Measurements from ENCODE around the gene GALR1. TPM values are rescaled to one million over a fixed set of nuclear protein-coding genes. Genes with fewer than 3 reads are reported as not detected.

GALR1 gene
- total RNA-seq, 1 donor from 2014 or later = not detected

DNA sequence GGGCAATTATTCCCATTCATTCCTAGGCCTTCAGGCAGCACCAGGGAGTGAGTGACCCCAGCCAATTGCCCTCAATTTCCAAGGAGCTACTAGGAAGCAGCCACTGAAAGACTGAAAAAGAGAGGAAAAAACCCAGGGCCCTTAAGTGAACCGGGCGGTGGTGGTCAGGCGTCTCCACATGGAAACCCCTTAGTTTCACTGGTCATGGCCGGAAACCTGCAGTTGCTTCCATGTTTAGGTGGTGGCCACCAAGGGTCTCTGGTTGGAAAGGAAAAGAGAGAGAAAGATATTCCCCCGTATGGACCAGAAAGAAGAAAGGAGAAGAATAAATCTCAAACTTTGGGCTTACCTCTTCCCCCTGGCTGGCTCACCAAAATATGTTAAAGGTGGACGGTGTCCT is 64.9 kb downstream of the GALR1 start:
- intact Hi-C loops (cut with micrococcal nuclease) = no loop called here
- H3K4me3 Mint-ChIP-seq (ENCODE audit: low read depth) = no peak overlapping the region

DNA sequence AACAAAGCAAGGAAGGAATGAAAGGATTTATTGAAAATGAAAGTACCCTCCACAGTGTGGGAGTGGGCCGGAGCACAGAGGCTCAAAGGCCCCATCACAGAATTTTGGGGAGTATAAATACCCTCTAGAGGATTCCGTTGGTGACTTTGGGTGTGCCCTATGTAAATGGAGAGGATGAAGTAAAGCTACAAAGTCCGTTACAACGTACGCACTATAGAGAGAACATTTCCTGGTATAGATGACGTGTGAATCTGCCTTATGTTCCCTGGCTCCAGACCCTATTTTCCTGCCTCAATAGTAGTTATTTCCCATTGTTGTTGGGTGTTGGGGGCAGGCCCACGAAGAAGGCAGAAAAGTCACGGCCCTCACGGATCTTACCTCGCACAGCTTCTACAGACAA is 65.3 kb downstream of the GALR1 start:
- intact Hi-C loops (cut with micrococcal nuclease) = no loop called here
- no peak for DNase-seq (ENCODE audit: low spot score)
- Mint-ChIP-seq H3K4me1 (ENCODE audit: low read depth) (no peaks in the 10 kb centered on the region), H3K27ac (no peak overlapping the region), H3K4me3 (ENCODE audit: low read depth) (no peak overlapping the region), H3K36me3 (ENCODE audit: low read depth) (no peaks in the 10 kb centered on the region), H3K27me3 (ENCODE audit: low read depth) (peaks cover 9% of the 10 kb centered on the region), H3K9me3 (no peaks in the 10 kb centered on the region)

More for the DNA sequence above, 64.9 kb downstream of the GALR1 start:
- peaks cover 4% of the 10 kb centered on the region for H3K27me3 Mint-ChIP-seq (ENCODE audit: low read depth)
- no peak for DNase-seq (ENCODE audit: low spot score)
- no peaks in the 10 kb centered on the region for H3K9me3 Mint-ChIP-seq
- H3K27ac Mint-ChIP-seq = no peak overlapping the region
- H3K36me3 Mint-ChIP-seq (ENCODE audit: low read depth) = no peaks in the 10 kb centered on the region
- no peaks in the 10 kb centered on the region for H3K4me1 Mint-ChIP-seq (ENCODE audit: low read depth)

DNA sequence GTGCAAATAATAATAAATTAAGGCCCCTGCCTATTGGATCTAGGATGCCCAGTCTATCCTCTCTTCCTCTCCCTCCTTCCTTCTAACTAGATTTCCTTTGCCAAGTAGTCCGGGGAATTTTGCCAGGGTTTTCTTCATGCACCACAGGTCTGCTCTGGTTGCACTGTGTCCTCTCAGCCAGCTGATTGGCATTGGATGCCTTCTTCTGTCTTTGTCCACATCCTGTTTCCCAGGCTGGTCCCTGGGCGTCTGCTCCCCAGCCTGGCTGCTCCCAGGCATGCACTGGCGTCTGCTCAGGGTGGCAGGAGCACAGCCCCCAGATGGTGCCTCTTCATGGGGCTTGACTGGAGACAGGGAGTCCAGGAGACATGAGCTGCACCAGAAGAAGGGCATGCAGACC is 66.4 kb downstream of the GALR1 start:
- Mint-ChIP-seq H3K9me3 (no peaks in the 10 kb centered on the region), H3K36me3 (ENCODE audit: low read depth) (no peaks in the 10 kb centered on the region), H3K27me3 (ENCODE audit: low read depth) (peaks cover 16% of the 10 kb centered on the region), H3K4me1 (ENCODE audit: low read depth) (no peaks in the 10 kb centered on the region), H3K4me3 (ENCODE audit: low read depth) (no peak overlapping the region), H3K27ac (no peak overlapping the region)
- DNase-seq (ENCODE audit: low spot score) = no peak
- intact Hi-C loops (cut with micrococcal nuclease) = no loop called here

DNA sequence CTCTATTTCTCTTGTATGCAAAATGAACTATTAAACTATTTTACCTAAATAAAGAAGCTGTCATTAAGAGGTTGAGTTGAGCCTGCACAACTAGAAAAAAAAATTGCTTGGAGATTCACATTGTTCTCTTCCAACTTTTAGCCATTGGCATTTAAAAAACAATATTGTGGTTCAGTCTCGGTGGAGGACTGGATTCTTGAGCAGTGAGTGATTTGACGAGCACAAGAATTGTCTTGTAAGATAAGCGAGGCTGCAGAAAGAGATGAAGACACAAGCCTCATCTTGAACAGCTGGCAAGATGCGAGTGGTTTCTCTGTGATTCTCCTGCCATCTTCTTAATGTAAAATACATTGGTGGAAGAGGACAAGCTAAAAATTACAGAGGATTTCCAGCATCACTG is 67.0 kb downstream of the GALR1 start:
- Mint-ChIP-seq H3K4me1 (ENCODE audit: low read depth) (no peaks in the 10 kb centered on the region), H3K27ac (no peak overlapping the region), H3K9me3 (no peaks in the 10 kb centered on the region), H3K27me3 (ENCODE audit: low read depth) (peaks cover 17% of the 10 kb centered on the region), H3K36me3 (ENCODE audit: low read depth) (no peaks in the 10 kb centered on the region), H3K4me3 (ENCODE audit: low read depth) (no peak overlapping the region)
- intact Hi-C loops (cut with micrococcal nuclease) = no loop called here
- no peak for DNase-seq (ENCODE audit: low spot score)

DNA sequence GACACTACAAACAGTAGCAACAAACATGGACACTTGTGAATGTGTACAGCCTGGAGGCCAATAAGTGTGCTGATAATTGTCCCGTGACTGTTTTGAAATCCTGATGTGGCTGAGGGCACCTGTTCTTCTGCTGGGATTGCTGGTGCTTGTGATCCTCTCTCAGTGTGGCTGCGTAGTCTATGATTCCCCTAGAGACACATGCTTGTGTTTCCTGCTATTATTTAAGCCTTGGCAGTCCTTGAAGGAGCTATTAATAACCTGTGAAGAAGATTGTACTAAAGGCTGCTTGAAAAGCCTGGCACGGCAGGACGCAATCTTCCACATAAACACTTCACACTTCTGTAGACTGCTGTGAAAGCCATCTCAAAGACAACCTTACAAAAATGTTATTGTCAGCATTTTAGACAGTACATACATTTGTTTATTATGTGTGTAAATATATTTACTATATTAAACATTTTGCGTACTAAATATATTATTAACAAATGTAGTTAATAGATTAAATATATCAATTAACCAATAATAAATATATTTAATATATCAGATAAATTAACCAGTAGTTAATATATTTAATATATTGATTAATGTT is 71.4 kb downstream of the GALR1 start:
- H3K27me3 Mint-ChIP-seq (ENCODE audit: low read depth) = peaks cover 22% of the 10 kb centered on the region

DNA sequence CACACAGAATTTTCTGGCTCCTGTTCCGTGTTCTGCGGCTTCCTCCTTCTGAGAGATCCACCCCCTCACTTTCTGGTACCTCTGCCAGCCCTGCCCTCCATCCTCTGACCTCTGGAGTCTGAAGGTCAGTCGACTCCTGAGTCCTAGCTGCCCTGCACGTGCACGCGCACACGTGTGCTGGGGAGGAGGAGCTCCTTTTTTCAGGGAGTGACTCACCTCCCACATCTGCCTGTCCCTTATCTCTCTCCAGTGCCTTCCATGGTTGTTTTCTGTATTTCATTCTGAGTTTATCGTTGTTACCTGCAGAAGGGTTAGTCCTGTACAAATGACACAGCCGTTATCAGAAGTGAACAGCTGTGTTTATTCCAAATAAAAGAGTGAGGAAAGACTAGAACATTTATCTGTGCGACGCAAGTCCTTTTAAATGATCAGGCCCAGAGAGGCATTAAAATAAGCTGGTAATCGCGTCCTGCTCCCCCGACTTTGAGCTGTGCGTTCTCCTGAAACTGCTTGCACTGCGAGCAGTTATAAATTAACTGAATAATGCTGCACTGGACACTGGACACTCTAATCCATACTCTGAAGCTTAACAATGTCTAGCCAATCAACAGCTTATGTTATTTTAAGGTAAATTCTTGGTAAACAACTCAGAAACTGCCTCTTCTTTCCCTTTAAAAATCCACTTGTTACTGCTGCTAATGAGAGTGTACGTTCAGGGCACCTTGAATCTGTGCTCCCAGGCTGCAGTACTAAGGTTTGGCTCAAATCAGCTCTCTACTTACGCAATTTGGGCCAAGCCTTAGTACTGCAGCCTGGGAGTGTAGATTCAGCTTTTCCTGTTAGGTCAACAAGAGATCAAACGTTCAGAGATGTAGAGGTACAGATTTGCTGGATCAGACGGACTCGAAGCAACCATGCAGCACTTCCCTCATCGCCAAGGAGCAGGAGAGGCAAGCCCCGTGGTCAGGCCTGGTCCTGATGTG is 72.5 kb downstream of the GALR1 start:
- DNase-seq (ENCODE audit: low spot score) = no peak
- H3K27ac Mint-ChIP-seq = no peak overlapping the region

More for the DNA sequence above, 71.4 kb downstream of the GALR1 start:
- H3K36me3 Mint-ChIP-seq (ENCODE audit: low read depth) = no peaks in the 10 kb centered on the region
- H3K27ac Mint-ChIP-seq = no peak overlapping the region
- H3K4me3 Mint-ChIP-seq (ENCODE audit: low read depth) = no peak overlapping the region
- intact Hi-C loops (cut with micrococcal nuclease) = no loop called here
- H3K9me3 Mint-ChIP-seq = no peaks in the 10 kb centered on the region
- no peaks in the 10 kb centered on the region for H3K4me1 Mint-ChIP-seq (ENCODE audit: low read depth)
- DNase-seq (ENCODE audit: low spot score) = no peak

DNA sequence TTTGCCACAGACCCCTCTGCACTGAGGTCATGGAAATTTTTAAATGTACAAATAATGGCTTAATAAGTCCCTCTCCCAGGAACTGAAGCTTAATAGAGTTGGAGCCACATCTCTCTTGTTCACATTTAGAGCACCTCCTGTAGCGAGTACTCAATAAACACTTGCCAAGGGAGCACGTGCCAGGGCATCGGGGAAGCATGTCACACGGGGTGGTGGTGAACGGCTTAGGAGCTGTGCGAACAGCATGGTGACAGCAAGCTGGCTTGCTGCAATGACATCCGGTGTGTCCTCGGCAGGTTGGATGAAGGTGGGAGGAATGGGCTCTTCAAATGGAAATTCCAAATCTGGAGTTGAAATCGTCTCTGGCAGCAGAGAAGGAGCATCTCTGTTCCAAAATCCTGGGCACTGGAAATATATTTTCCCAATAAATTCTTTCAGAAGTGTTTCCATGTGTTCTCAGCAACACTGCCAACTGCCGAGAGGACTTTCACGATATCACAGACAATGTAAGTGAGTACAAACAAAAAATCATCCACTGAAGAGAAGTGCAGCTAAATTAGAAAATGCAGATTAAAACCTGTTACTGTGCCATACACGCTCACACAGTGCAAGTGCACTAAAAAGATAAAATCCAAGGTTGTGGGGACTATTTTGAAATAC is 74.1 kb downstream of the GALR1 start:
- DNase-seq (ENCODE audit: low spot score) = no peak
- Mint-ChIP-seq H3K27ac (no peak overlapping the region), H3K36me3 (ENCODE audit: low read depth) (no peaks in the 10 kb centered on the region), H3K4me3 (ENCODE audit: low read depth) (no peak overlapping the region), H3K9me3 (no peaks in the 10 kb centered on the region), H3K27me3 (ENCODE audit: low read depth) (peaks cover 18% of the 10 kb centered on the region), H3K4me1 (ENCODE audit: low read depth) (no peaks in the 10 kb centered on the region)
- intact Hi-C loops (cut with micrococcal nuclease) = no loop called here

More for the DNA sequence above, 72.5 kb downstream of the GALR1 start:
- no peaks in the 10 kb centered on the region for H3K4me1 Mint-ChIP-seq (ENCODE audit: low read depth)
- peaks cover 22% of the 10 kb centered on the region for H3K27me3 Mint-ChIP-seq (ENCODE audit: low read depth)
- intact Hi-C loops (cut with micrococcal nuclease) = no loop called here
- H3K36me3 Mint-ChIP-seq (ENCODE audit: low read depth) = no peaks in the 10 kb centered on the region
- H3K4me3 Mint-ChIP-seq (ENCODE audit: low read depth) = no peak overlapping the region
- no peaks in the 10 kb centered on the region for H3K9me3 Mint-ChIP-seq

Other genes starting within 250 kb of the GALR1 start
- gene MBP, start 117.1 kb upstream of the GALR1 start, total RNA-seq = 53.7 and 54.3 TPM in 2 replicates